Right ventricle myocardium inferior (tissue), 1 donor: ENCODE data around the gene NARS2. TPM values are rescaled to one million over a fixed set of nuclear protein-coding genes. Genes with fewer than 3 reads are reported as not detected.

ENCODE experiments used
- ATAC-seq: fragments of 200-7000 bp; cut with Tn5 transposase; one replicate; pipeline ENCODE4 v1.9.1; 2020; ENCODE audit warnings: mild to moderate bottlenecking, moderate library complexity
- DNase-seq: peaks from one replicate; pipeline ENCODE4 v3.0.0; 2021; ENCODE audit errors: missing footprints
- intact Hi-C: fragments of 100-400 bp; cut with DNase I; formaldehyde crosslinking; loops from one replicate; pipeline ENCODE4 v1.11.0; 2022
- total RNA-seq: library from RNA; stranded (reverse); fragmentation: NEBNext Ultra II Directional; extraction: Animal tissue kit (Norgen Biotek cat#: 25700); gene quantifications from one replicate; pipeline ENCODE4 v1.2.1, GENCODE V29; 2021
- donor health status: DM: no; HTN: yes; CAD: no; lungs with severe emphysema.

Gene NARS2
- total RNA-seq, 1 donor from 2014 or later: 15.6 TPM

GRCh38 chr11:78427615-78428265 is 146.9 kb downstream of the NARS2 start:
- DNase-seq: no peak
- intact Hi-C loops: no loop called here
- no peak for ATAC-seq

DNA sequence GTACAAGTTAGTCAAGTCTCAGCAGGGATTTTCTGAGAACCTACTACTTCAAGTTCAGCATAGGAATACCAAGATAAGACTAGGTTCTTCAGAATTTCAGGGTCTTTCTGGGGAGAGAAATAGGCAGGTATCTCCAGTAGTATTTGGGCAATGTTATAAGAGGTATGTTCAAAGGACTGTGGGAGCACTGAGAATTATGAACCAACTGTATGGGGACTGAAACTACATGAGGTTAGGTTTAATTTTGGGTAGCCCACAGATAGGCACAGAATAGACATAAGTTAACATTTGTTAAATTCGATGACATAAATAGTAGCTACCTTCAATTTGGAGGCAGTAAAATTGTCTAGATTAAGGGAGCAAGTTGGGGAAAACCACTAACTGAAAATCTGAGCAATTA is 147.8 kb downstream of the NARS2 start:
- intact Hi-C loops: no loop called here
- ATAC-seq: no peak
- DNase-seq: no peak

- no peak for DNase-seq
- ATAC-seq: no peak
- intact Hi-C loops: no loop called here
Observed at GRCh38 chr11:78425399-78426070, 149.1 kb downstream of the NARS2 start.

- no peak for DNase-seq
- ATAC-seq: no peak
- intact Hi-C loops: no loop called here
Observed at GRCh38 chr11:78424334-78425270, 150.1 kb downstream of the NARS2 start.

GRCh38 chr11:78423241-78423640 is 151.4 kb downstream of the NARS2 start:
- no peak for DNase-seq
- no peak for ATAC-seq
- intact Hi-C loops: no loop called here

DNA sequence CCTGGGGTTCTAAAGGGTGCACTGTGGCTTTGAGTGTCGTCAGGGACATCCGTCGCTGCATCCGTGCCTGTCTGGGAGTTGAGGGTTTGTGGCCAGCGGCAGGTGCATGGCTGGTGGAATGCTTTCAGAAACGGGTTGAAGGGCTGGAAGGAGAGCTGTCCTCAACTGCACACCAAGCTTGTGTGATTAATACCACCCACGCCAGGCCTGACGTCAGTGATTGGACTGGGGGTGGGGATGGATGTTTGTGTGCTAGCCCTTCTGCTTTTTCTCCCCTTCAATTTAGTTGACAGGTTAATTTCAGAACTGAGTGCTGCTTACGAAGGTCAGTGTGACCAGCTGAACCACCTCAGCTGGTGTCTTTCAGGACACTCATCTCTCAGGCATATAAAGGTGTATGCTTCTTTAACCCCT is 153.9 kb downstream of the NARS2 start:
- peak; percentile 81 for DNase-seq
- intact Hi-C loops: no loop called here
- ATAC-seq: no peak

GRCh38 chr11:78420255-78420764 is 154.4 kb downstream of the NARS2 start:
- DNase-seq: peak; percentile 82
- intact Hi-C loops: no loop called here
- peak; percentile 41 for ATAC-seq

DNA sequence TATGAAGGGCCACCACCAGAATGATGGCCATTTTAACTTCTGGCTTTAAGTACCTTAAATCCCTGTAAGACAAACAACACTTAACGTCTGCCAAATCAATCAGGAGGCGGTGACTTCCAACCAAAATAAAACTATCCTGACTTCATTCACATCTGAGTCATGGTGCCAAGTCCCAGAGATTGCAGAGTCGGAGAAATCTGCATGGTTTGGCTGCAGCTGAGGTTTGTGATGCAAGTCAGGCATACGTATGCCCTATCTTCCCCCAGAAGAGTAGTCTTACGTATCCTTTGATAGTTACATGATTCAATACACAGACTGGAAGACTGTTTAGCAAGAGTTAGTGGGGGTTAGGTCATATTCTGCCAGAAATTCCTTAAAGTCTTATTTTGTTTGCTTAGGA is 155.3 kb downstream of the NARS2 start:
- DNase-seq: no peak
- intact Hi-C loops: loop anchor here (5.0 kb wide), 4 partner anchors 67 to 277 kb away; no protein-coding TSS in a partner anchor
- ATAC-seq: peak; percentile 41

DNA sequence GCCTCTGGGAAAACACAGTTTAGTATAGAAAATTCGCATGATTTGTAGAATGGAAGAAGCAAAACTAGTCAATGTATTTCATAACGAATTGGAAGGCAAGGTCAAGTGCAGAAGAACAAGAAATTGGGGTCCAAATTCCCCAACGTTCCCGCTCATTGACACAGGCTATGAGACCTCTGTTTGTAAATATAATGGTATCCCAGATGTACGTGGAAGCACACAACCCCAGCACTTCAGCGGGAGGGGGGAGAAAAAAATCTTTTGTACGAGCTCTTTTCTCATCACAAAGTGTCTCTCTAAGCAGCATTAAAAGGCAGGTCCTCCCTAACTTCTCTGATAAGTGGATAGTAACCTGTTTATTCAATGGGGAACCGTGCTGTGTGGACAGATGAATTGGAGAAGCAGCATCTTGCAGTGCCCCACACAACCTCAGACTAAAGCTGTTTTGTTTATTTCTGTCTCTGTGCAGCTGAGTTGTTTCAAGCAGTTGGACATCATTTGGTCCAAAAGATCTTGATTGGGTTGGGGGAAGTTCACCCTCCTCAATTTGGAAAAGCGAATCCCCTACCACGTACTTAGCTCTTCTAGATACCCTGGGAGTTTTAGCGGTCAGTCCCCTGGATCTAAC is 156.0 kb downstream of the NARS2 start:
- ATAC-seq (no peak), DNase-seq (no peak)
- intact Hi-C loops: loop anchor here (5.0 kb wide), 4 partner anchors 66 to 276 kb away; no protein-coding TSS in a partner anchor

- DNase-seq (peak; percentile 93), ATAC-seq (peak; percentile 69)
- intact Hi-C loops: loop anchor here (1.0 to 5.0 kb wide), 5 partner anchors 66 to 276 kb away; no protein-coding TSS in a partner anchor
Observed at GRCh38 chr11:78417888-78418583, 156.6 kb downstream of the NARS2 start.

- intact Hi-C loops: loop anchor here (1.0 to 5.0 kb wide), 5 partner anchors 65 to 275 kb away; no protein-coding TSS in a partner anchor
- DNase-seq (no peak), ATAC-seq (no peak)
Observed at GRCh38 chr11:78417175-78417887, 157.3 kb downstream of the NARS2 start, which contains the start of gene GAB2. Gene GAB2 (minus strand): TSS chr11:78417820. CDS start chr11:78417720, 100 bp downstream.

- intact Hi-C loops: loop anchor here (1.0 to 5.0 kb wide), 5 partner anchors 64 to 274 kb away; no protein-coding TSS in a partner anchor
- ATAC-seq (peak; percentile 79), DNase-seq (peak; percentile 93)
Observed at GRCh38 chr11:78416285-78417174, 158.1 kb downstream of the NARS2 start.

- ATAC-seq (no peak), DNase-seq (no peak)
- intact Hi-C loops: loop anchor here (5.0 kb wide), 4 partner anchors 63 to 273 kb away; no protein-coding TSS in a partner anchor
Observed at GRCh38 chr11:78415338-78415737, 159.3 kb downstream of the NARS2 start.

DNA sequence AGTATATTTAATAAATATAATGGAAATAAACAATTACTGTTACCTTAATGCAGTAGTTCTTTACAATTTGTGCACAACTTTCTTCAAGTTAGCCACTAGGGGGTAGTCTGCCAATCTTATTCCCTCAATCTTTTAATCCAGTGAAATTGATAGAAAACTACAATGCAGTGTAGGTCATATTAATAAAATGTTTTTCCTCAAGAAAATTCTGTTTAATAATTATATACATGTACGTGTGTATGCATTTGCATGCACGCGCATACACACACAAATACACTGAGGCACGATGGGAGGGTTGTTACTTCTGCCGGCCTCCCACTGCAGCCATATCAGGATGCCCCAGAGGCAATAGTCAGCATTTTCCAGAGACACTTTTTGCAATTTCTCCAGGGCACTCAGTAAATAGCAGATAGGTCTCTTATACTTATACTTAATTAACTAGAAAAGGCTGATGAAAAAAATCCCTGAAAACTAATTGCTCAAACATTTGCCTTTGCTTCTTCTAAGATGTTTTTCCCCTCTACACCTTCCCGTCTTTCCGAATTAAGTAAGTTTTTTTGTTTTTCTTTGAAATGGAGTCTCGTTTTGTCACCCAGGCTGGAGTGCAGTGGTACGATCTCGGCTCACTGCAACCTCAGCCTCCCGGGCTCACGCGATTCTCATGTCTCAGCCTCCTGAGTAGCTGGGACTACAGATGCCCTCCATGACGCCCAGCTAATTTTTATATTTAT is 160.2 kb downstream of the NARS2 start:
- ATAC-seq (no peak), DNase-seq (no peak)
- intact Hi-C loops: loop anchor here (5.0 kb wide), 4 partner anchors 62 to 272 kb away; no protein-coding TSS in a partner anchor

GRCh38 chr11:78408619-78409018 is 166.0 kb downstream of the NARS2 start:
- DNase-seq (no peak), ATAC-seq (no peak)
- intact Hi-C loops: no loop called here
